ENCODE results near the gene TBC1D24. TPM values are rescaled to one million over a fixed set of nuclear protein-coding genes. Genes with fewer than 3 reads are reported as not detected.
A peak's percentile ranks its signal among the peaks of the same experiment; 100 is the strongest.

TBC1D24 gene
- total RNA-seq, 2 experiments from 2014 or later, result 16.6 to 16.7 TPM

DNA sequence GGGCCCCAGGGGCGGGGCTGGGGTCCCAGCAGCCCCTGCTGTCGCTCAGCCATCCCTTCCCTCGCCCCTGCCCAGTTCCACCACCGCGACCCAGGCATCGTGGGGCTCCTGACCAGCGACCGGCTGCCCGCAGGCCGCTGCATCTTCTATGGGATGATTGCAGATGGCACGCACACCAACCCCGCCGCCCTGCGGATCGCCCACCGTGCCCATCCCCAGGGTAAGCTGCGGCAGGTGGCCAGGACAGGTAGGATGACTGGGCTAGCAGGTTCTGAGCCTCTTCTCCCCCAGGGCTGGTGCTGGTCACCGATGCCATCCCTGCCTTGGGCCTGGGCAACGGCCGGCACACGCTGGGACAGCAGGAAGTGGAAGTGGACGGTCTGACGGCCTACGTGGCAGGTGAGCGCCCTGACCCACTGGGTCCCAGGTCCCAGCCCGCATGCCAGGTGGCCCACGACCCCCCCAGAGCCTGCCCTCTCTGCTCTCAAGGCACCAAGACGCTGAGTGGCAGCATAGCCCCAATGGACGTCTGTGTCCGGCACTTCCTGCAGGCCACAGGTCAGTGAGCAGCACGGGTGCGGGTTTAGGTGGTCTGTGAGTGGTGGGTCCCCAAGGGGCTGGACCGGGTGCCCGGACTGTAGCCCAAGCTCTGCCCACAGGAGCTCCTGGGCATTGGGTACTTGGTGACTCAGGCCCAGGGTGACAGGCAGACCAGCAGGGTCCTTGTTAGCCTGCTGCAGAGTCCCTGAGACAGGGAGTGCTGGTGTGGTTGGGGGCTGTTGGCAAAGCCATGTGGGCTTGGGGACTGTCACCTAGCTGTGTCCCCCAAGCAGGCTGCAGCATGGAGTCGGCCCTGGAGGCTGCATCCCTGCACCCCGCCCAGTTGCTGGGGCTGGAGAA is 53.5 kb downstream of the TBC1D24 start:
- Mint-ChIP-seq H3K4me3 (no peak overlapping the region), H3K4me1 (ENCODE audit: low read depth) (peaks cover 13% of the 10 kb centered on the region), H3K27ac (no peak overlapping the region), H3K9me3 (no peaks in the 10 kb centered on the region), H3K27me3 (no peaks in the 10 kb centered on the region), H3K36me3 (ENCODE audit: low read depth) (peaks cover 11% of the 10 kb centered on the region)
- ATAC-seq (no peak), DNase-seq (no peak)
- POLR2A ChIA-PET, result interaction anchor here (1.1 kb wide), 1 partner anchor 8 kb away, joined by 5 read pairs; the partner anchor contains the start of gene AMDHD2
- intact Hi-C loops (cut with micrococcal nuclease), result no loop called here
- CTCF ChIA-PET, result no interaction called here
- TF ChIP-seq, protein P1, sequence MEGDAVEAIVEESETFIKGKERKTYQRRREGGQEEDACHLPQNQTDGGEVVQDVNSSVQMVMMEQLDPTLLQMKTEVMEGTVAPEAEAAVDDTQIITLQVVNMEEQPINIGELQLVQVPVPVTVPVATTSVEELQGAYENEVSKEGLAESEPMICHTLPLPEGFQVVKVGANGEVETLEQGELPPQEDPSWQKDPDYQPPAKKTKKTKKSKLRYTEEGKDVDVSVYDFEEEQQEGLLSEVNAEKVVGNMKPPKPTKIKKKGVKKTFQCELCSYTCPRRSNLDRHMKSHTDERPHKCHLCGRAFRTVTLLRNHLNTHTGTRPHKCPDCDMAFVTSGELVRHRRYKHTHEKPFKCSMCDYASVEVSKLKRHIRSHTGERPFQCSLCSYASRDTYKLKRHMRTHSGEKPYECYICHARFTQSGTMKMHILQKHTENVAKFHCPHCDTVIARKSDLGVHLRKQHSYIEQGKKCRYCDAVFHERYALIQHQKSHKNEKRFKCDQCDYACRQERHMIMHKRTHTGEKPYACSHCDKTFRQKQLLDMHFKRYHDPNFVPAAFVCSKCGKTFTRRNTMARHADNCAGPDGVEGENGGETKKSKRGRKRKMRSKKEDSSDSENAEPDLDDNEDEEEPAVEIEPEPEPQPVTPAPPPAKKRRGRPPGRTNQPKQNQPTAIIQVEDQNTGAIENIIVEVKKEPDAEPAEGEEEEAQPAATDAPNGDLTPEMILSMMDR (IDR thresholded peaks at IDR 0.05), result no peak

DNA sequence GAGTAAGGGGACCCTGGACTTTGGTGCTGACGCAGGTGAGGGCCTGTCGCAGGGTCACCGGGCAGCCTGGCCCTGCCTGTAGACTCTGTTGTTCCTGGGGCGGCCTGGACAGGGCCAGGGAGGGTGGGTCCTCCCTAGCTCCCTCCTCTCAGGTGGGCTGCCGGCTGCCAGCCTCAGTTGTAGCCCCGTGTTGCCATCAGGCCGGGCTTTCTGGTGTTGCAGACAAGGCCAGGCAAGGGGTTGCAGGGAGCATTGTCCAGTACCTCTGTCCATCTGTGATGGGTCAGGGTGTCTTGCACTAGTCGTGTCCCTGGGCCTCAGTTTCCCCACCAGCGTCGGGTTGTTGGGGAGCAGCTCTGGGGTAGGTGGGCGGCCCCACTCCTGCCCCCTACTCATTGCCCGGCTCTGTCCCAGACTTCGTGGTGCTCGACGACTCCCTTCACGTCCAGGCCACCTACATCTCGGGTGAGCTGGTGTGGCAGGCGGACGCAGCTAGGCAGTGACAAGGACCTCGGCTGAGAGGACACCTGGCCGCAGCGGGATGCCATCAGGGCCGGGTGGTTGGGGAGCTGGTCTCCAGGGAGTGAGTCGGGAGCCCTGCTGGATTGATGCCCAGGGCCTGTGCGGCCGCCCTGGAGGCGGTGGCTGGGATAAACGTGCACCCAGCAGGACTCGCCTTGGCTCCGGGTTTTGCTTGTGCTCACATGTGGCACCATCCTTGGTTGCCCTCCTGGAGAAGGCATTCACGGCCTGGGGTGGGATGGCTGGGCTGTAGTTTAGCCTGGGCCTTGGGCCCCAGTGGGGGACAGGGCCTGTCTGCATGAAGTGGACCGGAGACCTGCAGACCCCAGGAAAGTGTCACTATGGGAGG is 54.4 kb downstream of the TBC1D24 start:
- Mint-ChIP-seq H3K27ac (no peak overlapping the region), H3K4me1 (ENCODE audit: low read depth) (peaks cover 14% of the 10 kb centered on the region), H3K36me3 (ENCODE audit: low read depth) (peaks cover 10% of the 10 kb centered on the region), H3K4me3 (no peak overlapping the region), H3K27me3 (no peaks in the 10 kb centered on the region), H3K9me3 (no peaks in the 10 kb centered on the region)
- TF ChIP-seq, protein P1 (IDR thresholded peaks at IDR 0.05), result no peak
- intact Hi-C loops (cut with micrococcal nuclease), result no loop called here
- POLR2A ChIA-PET, result interaction anchor here (1.1 to 3.7 kb wide), 2 partner anchors 9 to 376 kb away, joined by 5 to 13 read pairs; partner anchors contain the start of gene AMDHD2
- DNase-seq, result peak; percentile 27
- ATAC-seq, result no peak
- CTCF ChIA-PET, result no interaction called here

DNA sequence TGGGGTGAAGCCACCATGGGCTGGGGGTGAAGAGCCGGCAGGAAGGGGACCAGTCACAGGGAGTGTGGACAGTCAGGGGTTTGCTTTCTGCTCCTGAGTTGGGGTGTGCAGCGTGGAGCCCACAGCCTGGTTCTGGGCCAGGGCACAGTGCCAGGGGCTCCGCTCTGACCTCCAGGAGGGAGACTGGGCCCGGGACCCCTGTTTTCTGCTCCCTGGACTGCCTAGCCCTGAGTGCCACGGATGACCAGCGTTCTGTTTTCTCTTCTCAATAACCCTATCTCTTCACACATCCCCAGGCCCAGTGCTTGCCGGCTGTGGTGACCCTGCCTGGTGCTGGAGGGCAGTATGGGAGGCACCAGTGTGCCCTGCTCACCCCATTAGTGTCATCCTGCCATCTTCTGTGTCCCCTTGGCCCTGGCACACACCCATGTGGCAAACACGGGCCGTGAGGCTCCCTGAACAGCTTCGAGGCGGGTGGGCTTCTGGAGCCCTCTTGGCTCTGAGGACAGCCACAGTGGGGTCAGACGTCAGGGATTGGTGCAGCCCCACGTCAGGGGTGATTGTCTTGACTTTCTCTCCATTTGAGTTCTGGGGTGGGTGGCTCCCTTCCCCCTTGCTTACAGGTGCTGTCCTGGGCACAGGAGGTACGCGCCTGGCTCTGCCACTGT is 55.2 kb downstream of the TBC1D24 start:
- DNase-seq (no peak), ATAC-seq (no peak)
- H3K27ac Mint-ChIP-seq, result no peak overlapping the region
- ChIA-PET POLR2A (interaction anchor here (3.4 to 3.7 kb wide), 2 partner anchors 9 to 376 kb away, joined by 13 to 67 read pairs; partner anchors contain the start of gene AMDHD2), CTCF (no interaction called here)
- TF ChIP-seq, protein P1 (IDR thresholded peaks at IDR 0.05), result no peak
- no peaks in the 10 kb centered on the region for H3K9me3 Mint-ChIP-seq
- no peaks in the 10 kb centered on the region for H3K27me3 Mint-ChIP-seq
- peaks cover 4% of the 10 kb centered on the region for H3K36me3 Mint-ChIP-seq (ENCODE audit: low read depth)
- intact Hi-C loops (cut with micrococcal nuclease), result loop anchor here (10.0 kb wide), 1 partner anchor 55 kb away; no protein-coding TSS in a partner anchor
- peaks cover 12% of the 10 kb centered on the region for H3K4me1 Mint-ChIP-seq (ENCODE audit: low read depth)
- H3K4me3 Mint-ChIP-seq, result no peak overlapping the region

DNA sequence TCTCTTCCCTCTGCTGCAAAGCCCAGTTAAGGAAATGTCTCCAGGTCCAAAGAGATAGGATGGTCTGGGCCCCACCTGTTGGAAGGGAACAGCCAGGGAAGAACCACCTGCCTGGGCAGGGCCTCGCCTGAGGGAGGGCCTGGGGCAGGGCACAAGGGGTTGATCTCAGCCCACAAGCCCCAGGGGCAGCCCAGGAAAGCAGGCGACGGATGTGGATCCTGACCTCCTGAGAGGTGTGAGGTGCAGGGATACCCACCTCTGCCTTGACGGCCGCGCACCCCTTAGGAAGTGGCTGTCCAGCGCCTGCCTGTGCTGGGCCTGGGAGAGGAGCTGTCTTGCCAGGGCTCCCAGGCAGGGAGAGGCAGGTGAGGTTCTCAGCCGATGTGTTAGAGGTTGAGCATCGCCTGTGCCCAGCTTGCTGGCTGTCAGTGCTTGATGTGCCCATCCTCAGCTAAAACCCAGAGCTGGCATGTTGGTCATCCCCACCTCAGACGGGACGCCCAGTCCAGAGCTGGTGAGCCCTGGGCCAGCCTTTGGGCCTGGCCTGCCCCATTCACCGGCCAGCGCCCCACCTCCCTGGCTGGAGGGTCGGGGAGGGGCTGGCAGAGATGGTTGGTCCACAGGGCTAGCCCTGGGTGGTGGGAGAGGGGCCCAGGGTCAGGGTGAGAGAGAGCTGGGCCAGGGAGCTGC is 55.8 kb downstream of the TBC1D24 start:
- DNase-seq, result no peak
- H3K27me3 Mint-ChIP-seq, result no peaks in the 10 kb centered on the region
- peaks cover 12% of the 10 kb centered on the region for H3K4me1 Mint-ChIP-seq (ENCODE audit: low read depth)
- TF ChIP-seq, protein P1 (IDR thresholded peaks at IDR 0.05), result no peak
- peak overlapping the region; percentile 88 for H3K4me3 Mint-ChIP-seq
- intact Hi-C loops (cut with micrococcal nuclease), result loop anchor here (10.0 kb wide), 1 partner anchor 54 kb away; no protein-coding TSS in a partner anchor
- peak overlapping the region; percentile 98 for H3K27ac Mint-ChIP-seq
- ChIA-PET POLR2A (interaction anchor here (3.3 to 3.7 kb wide), 3 partner anchors 10 to 377 kb away, joined by 13 to 67 read pairs (median 26); partner anchors contain the start of genes AMDHD2 and ATP6V0C), CTCF (no interaction called here)
- H3K9me3 Mint-ChIP-seq, result no peaks in the 10 kb centered on the region
- H3K36me3 Mint-ChIP-seq (ENCODE audit: low read depth), result peaks cover 3% of the 10 kb centered on the region
- ATAC-seq, result no peak
